T-helper 22 cell (primary cell): Measurements from ENCODE around the gene DQX1.
A peak's percentile ranks its signal among the peaks of the same experiment; 100 is the strongest.

Experiments
- DNase-seq: peaks from one replicate; pipeline ENCODE4 v3.0.0-alpha.2; 2020; ENCODE audit warnings: low read depth

Gene DQX1

DNA sequence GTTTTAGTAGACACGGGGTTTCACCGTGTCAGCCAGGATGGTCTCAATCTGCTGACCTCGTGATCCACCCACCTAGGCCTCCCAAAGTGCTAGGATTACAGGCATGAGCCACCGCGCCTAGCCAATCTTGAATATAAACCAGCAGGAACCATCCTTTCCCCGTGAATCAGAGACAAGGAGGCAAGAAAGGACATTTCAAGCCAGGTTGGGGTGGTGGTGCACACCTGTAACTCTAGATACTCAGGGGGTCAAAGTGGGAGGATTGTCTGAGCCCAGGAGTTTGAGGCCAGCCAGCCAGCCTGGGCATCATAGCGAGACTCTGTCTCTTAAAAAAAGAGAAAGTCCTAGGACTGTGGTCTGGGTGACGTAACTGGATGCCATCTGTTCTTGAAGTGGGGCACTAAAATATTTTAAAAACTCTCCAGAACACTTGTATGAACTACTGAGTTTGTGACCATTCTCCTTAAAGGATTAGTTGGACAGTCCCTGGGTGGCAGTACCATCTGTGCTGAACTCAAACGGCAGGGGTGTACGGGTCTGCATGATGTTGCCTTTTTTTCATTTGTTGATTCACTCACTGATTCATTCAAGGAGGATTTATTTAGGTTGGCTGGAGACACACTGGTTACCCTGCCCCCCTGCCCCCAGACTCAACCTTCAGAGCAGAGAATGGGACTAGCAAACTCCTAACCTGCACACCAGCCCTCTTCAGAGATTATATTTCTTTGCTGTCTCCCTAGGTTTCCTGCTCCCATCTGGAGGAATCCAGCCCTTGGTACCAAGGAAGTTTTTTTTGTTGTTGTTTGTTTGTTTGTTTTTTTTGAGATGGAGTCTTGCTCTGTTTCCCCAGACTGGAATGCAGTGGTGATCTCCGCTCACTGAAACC is 14.7 kb downstream of the DQX1 start:
- DNase-seq, result no peak

DNA sequence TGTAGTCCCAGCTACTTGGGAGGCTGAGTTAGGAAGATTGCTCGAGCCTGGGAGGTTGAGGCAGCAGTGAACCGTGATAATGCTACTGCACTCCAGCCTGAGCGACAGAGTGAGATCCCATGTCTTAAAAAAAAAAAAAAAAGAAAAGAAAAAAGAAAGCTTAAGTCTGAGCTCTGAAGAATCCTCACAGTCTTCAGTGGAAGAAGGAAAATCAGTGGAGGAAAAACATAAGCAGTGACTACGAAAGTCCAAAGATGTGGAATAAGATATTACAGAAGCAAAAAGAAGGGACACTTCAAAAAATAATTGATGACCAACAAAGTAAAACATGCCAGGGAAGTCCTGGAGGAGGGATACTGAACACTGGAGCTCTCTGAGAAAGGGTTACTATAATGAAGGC is 15.8 kb downstream of the DQX1 start:
- DNase-seq, result no peak

DNA sequence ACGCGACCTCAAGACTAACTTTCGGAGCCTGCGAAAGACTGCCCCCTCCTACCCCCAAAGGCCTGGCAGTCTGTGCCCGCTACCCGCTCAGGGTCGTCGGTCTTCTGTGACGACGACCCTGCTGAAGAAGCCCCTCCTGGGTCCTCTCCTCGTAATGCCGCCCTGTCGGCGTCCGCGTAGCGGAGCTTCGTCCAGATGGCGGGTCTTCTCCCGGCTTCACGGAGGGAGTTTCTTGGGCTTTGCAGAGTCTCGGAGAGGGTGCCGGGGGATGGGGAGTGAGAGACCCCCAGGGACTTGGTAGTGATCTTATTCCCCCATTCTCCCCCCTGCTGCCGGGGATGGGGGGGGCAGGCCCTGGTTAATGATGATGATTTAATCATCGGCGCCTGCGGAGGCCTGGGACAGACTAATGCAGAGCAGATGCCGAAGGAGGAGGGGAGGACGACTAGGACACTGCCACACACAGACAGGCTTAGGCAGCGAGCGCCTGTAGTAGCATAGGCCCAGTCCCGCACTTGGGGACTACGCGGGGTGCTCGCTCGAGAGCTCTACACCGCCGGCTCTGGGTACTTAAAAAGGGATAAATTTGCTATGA is 18.0 kb downstream of the DQX1 start:
- DNase-seq, result no peak

DNA sequence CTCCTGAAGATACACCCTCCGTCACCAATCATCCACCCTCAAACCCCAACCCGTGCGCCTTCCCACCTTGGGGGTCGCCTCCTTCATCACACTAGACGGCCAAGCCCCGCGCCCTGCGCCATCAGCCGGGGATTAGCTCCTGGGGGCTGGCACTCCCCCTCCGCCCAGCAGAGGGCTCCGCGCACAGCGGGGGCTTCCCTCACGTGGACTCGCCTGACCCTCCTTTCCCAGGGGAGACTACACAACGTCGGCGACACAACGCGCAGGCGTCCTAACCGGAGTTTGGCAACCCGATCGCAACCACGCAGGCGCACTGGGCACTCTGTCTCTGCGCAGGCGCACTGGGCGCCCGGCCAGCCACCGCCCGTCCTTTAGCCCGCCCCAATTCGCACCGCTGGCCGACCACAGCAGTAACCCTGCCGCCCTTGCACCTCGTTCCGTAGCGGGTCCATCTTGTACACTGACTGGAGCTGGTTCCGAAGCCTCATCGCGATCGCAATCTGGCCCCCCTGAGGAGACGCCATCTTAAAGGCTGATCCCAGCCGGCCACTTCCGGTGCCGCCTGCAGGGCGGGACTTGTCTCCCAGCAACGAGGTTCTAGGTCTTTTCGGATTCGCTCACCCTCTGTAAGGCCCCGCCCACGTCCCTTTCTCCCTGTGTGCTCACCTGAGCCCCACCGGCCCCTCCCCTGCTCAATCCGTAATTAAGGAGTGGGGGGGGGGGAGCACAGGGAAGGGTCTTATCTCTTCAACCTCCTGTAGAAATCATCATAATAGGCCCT is 18.7 kb downstream of the DQX1 start, which contains the start of gene PCGF1:
TSS of gene PCGF1 (minus strand) at position 551 of the 781 bp plus-strand sequence. CDS start at position 524, 27 bp downstream.
- DNase-seq, result peak; percentile 95

DNA sequence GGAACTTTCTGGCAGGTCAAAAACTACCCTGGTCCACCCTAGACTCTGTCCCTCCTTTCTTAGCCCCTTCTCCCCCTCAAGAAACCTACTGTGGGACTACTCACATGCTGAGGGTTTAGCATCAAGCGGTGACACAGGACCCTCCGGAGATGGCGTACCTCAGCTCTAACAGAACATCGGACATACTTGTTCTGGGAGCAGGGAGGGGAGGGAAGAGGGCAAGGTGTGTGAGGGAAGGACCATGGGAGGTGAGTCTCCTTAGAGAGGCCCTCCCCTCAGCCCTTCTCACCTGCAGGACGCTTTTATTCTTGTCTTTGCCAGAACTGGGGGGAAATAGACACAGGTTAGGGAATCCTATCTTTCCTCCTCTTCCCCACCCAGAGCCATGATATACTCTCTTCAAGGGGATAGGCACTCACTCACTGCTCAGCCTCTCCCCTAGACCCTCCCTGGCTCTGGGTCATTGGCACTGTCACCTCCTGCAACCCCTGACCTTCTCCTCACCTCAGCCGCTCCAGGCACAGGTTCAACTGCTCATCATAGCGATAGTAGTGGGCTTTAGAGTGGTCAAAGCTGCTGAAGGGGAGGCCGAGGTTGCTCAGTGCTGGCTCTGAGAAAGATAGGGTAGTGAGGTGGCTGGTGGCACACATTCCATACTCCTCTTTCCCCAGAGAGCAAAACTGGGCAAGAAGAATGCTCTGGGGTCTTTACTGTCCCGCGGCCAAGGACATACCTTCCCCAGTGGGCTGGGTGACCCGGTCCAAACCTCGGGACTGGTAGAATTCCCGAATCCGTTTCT is 20.4 kb downstream of the DQX1 start:
- DNase-seq, result no peak

DNA sequence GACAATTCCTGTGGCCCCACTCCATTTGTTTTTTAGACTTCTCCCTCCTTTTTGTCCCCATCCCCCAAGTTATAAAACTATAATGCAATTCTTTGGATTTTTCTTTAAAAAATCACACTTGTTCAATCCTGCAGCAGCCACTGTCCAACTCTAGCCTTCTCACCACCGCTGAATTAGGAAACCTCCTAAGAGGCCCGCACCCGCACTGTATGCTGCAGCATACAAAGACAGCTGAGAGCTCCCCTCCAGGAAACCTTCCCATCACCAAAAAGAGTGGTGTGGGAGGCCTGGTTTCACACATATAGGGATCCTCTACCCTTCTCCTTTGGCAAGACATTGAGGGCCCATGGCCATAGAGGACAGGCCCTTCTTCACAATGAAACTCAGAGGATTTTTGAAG is 21.4 kb downstream of the DQX1 start:
- DNase-seq, result no peak

DNA sequence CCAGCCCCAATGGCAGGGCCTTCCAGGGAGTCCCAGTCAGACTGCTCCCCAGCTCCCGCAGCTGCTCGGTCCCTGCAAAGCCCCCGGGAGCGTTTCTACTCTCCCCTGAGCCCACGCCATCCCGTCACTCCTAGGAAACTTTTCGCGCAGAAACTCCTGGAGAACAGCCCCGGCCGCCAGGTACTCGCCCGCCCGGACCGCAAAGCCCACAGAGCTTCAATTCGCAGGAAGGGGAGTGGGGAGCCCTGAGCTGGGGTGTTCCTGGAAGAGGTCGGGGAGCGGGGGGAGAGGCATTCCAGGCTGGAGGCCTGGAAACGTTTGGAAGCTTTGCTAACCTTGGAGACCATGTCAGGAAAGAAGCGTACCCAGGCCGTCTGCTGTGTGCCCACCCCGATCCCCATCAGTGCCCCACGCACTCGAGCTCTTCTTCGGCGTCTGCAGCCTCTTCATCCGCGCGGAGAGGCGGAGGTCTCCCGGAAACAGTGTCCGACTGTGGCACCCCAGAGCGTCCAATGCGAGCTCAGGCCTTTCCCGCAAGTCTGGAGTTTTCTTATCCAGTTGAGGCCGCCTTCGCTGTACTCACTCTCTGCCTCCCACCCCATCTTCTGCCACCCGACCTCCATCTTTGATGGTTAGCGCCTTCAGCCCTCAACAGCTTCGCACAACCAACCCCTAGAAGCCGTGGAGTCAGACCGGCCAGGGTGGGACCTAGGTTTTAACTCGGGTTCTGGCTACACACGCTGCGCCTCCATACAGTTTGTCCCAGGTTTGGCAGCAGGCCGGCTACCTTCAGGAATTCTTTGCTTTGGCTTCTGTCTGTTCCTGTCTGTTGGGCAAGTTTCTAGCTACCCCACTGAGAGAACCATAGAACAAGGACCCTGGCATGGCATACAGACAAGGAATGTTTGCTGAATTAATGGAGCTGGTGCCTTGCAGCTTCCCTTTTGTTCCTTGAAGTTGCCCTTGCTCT is 22.2 kb downstream of the DQX1 start:
- no peak for DNase-seq

DNA sequence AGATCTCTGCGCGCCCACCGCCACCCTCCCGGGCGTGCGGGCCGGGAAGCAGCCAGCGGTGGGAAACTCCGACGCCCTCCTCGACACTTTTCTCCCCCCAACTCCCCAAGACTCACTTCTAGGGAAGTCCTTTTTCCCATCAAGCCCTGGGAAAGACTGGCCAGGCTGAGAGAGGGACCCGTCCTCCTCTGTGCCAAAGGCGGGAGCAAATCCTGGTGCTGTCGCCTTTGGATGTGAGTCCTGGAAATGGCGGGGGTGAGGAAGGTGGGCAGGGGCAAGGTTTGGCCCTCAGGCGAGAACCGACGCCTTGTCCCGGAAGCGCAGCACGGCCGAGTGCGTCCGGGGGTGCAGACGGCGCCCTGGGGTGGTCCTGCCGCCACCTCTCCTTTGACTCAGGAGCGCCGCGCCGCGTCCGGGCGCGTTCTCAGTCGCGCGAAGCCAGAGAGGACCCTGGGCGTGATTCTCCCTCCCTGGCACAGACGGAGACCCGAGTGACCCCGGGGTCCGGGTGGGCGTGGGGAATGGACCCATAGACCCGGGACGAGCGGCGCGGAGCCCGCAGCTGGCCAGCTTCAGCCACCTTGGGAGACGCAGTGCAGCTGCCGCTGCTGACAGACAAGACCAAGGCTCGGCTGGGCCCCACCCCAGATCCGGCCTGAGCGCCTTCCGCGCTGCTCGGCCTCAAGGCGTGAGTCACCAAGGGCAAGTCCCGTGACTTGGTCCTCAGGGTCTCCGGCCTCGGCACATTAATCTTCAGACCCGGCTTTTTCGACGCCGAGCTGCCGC is 23.1 kb downstream of the DQX1 start:
- DNase-seq, result no peak

DNA sequence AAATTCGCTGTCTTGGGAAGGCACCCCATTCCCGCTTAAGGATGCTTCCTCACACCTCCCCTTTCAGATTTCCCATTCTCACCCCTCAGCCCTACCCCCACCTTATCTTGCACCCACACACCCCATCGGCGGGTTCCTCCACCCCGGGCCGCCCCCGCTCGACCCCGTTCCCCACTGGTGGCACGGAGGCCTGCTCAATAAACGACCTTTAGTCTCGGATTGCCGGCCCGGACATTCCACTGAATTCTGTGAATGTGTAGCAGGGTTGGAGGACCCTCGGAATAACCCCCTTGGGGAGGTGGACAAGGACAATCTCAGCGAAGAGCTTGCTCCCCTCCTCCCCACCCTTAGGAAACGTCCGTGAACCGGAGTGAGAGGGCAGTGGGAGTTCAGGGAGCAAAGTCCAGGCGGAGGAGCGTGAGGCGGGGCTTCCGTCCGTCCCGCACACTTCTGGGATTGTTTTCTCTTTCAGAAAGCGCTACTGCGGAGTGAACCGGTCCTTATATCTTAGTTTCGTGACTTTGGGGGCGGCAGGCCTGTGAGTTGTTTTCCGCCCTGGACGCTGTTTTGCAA is 23.8 kb downstream of the DQX1 start:
- no peak for DNase-seq

DNA sequence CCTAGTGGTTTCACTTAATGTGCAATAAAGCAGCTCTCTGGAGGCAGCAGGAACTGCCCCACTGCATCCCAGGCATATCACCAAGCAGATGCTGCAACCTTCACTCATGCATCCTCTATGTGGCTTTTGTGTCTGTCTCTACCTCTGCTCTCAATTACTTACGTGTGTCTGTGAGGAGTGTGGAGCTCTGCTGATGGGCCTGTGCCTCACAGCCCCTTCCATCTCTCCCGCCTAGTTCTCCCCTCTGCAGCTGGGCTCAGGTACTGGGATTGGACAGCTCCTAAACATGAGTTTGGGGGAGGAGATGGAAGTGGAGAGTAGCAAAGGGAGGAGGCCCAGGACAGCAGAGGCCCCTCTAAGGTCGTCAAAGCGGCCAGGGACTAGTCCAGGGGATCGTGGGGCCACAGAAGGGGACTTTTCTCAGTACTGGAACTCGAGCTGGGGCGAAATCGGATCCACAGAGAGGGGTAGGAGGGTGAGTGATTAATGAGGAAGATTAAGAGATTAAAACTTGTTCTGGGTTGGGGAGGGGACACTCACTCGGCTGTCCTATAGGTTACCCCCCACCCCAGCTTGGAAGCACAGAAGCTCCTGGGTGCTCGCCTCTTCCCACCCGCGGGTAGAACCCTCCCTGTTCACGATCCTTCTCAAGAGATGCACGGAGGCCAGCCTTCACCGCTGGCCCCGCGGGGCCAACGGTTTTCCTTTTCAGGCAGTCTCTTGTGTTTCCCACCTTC is 24.5 kb downstream of the DQX1 start:
- DNase-seq, result no peak

DNA sequence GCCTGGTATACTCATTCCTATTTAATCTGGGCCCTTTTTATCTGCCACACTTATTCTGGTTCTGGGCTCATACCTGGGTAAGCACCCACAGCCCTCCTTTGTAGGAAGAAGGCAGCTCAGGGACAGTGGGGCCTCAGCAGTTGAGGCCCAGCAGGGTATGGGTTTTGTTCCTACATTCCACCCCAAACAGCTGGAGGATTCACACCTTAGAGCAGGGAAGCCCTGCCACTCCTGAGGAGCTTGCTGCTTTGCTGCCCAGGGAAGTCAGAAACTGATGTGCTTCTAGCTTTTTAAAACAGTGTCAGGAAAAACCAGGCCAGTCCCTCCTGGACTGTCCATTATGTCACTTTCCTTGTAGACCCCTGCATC is 25.5 kb downstream of the DQX1 start:
- no peak for DNase-seq

DNA sequence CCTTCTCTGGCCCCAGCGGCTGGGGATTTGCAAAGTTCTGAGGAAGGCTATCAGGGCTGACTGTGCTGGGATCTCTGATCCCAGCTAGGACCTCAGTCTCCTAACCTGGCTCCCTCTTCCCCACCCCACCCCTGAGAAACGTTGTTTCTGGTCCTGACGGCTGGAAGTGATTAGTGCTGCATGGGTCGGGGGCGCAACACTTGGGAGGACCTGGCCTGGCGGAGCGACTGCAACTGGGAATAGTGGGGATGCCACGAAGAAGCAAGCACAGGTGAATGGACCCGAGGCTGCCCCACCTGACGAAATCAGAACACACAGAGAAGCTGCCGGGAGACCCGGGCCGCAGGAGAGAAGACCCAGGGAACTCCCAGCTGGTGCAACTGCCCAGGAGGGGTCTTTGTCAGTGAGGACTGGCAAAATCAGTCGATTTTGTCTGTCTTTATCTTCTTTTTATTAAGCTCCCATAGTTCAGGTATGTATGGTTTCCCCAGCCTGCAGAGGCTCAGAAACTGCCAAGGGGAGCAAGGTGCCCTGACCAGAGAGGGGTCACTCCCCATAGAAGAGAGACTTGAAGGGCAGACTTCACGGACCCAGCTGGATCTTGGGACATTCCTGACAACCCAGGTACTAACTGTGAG is 26.0 kb downstream of the DQX1 start:
- DNase-seq, result no peak

DNA sequence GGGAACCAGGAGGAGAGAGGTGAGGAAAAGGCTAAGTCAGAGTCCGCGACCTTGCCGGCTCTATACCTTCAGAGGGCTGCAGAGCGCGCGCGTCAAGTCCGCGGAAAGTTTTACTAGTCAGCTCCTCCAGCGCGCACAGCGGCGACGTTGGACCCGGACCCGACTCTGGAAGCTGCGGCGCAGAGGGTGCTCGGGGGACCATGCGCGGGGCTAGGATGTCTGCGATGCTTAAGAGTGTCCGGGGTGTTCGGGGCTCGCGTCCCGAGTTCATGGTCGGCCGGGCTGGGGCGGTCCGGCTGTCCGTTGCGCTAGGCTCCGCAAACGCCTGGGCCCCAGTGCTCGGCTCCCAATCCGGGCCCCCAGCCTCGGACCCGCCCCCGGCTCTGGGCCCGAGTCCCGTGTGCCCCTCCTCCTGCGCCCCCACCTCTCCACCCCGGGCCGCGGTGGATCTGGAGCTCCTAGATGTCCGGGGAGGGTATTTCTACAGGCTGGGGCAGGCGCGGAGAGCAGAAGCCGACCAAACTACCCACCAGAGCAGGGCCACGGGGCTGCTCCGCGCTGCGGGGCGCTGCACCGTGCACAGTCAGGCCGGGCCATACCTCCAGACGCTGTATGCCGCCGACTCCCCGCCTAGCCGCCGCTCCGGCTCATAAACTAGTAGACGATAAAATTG is 26.6 kb downstream of the DQX1 start, which contains the start of gene LBX2:
TSS of gene LBX2 (minus strand) at position 337 of the 673 bp plus-strand sequence. CDS start at position 271, 66 bp downstream.
- DNase-seq, result no peak

DNA sequence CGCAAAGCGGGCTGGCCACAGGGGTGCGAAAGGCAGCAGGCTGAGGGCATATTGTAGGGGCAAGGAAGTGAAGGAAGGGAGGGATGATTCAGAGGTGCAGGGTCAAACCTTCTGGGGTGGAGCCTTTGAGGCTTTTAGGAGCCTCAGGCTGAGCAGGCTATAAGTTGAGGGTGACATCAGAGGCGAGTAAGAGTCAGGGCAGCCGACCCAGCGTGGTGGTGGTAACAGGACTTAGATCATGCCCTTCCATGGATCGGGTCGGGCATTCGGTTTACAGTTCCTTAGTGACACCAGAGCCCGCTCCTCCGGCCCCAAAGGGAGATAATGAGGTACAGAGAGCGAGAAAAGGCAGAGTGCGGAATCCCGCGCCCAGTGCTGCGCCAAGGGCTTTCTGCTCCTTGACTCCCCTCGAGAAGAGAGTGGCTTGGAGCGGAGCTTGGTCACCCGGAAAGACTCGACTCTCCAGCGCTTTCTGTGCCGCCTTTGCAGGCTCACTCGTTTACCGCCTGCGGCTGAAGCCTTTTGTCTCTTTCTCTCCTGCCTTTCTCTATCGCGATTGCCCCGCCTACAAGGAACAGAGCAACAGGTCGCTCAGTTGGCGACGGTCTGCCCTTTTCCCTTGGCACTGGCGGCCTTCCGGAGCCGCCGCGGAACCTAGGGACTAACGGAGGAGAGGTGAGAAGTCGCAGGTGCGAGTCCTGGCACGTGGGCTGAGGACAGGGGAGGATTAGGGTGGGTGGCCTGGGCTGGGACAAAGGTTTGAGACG is 27.3 kb downstream of the DQX1 start:
- no peak for DNase-seq

DNA sequence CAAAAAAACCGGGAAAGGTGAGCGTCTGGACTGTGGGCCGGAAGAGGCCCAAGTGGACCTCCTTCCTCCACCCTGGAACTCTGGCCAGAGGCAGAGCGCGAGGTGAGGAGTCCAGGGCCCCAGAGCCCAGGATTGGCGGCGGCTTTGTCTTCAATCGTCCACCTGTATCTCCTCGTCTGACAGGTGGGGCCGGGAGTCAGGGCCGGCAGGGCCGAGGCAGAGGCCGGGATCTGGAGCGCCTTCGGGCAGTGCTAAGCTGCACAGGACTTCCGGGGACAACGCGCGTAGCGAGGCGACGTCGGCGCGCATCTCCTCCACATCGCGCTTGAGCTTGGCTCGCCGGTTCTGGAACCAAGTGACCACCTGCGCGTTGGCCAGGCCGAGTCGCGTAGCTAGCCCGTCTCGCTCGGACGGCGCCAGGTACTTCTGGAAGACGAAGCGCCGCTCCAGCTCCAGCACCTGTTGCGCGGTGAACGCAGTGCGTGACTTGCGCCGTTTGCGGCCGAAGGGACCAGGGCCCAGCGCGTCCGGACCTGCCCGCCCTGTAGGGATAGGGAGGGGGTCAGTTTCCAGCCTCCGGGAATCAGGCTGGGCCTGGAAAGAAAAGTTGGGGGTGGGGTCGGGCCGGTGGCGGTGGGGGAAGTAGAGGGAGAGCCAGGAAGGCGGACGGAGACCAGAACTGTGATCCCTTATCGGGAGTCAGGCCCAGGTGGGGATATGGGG is 28.1 kb downstream of the DQX1 start:
- DNase-seq, result no peak
